GM18505 (cell line): ENCODE results near the gene SH3TC1.
A peak's percentile ranks its signal among the peaks of the same experiment; 100 is the strongest.

Experiments
- ATAC-seq: cut with Tn5 transposase; IDR thresholded peaks from one replicate; pipeline ENCODE4 v1.9.1; 2021; ENCODE audit not compliant: unreplicated experiment
- POLR2A ChIP-seq: IDR thresholded peaks from 4 replicates; pipeline ENCODE4 v1.6.1; 2011; ENCODE audit warnings: borderline replicate concordance; ENCODE audit not compliant: insufficient read depth, insufficient read length; ENCODE audit errors: extremely low read depth

The SH3TC1 gene

GRCh38 chr4:8266508-8266907 lies 67.4 kb downstream of the SH3TC1 start:
- ATAC-seq, result no peak
- TF ChIP-seq POLR2A, result no peak

- ATAC-seq, result peak; percentile 64
- TF ChIP-seq POLR2A, result no peak
These were observed 68.0 kb downstream of the SH3TC1 start for GRCh38 chr4:8267077-8267476.

- ATAC-seq, result no peak
- TF ChIP-seq POLR2A, result no peak
These were observed 69.1 kb downstream of the SH3TC1 start for GRCh38 chr4:8268211-8268610.

GRCh38 chr4:8268901-8269534 lies 69.9 kb downstream of the SH3TC1 start:
- ATAC-seq, result no peak
- no peak for TF ChIP-seq POLR2A

GRCh38 chr4:8269535-8270417 lies 70.7 kb downstream of the SH3TC1 start, which contains the start of gene HTRA3:
TSS of gene HTRA3 (plus strand) at chr4:8269754. CDS start at chr4:8269969, 215 bp downstream.
- no peak for TF ChIP-seq POLR2A
- ATAC-seq, result no peak

GRCh38 chr4:8270418-8270771 lies 71.3 kb downstream of the SH3TC1 start:
- no peak for ATAC-seq
- no peak for TF ChIP-seq POLR2A

GRCh38 chr4:8270912-8271815 lies 72.1 kb downstream of the SH3TC1 start:
- no peak for TF ChIP-seq POLR2A
- no peak for ATAC-seq

GRCh38 chr4:8271821-8272220 lies 72.7 kb downstream of the SH3TC1 start:
- TF ChIP-seq POLR2A, result no peak
- ATAC-seq, result no peak

GRCh38 chr4:8272472-8273428 lies 73.7 kb downstream of the SH3TC1 start:
- no peak for ATAC-seq
- TF ChIP-seq POLR2A, result no peak

GRCh38 chr4:8273450-8273849 lies 74.4 kb downstream of the SH3TC1 start:
- no peak for ATAC-seq
- no peak for TF ChIP-seq POLR2A

- no peak for TF ChIP-seq POLR2A
- no peak for ATAC-seq
These were observed 75.1 kb downstream of the SH3TC1 start for GRCh38 chr4:8274066-8274652.
